Activated CD4-positive, alpha-beta memory T cell treated with anti-CD3 and anti-CD28 coated beads for 36 hours (primary cell): ENCODE measurements around the gene FAM236B. TPM values are rescaled to one million over a fixed set of nuclear protein-coding genes. Genes with fewer than 3 reads are reported as not detected.
"Not testable (repeated sequence)": the region's sequence is repeated elsewhere in the genome, so short reads cannot be mapped to it uniquely, and the experiment has no call there.

Experiments used
- CTCF ChIA-PET: fragments of 350-600 bp; sonication (Branson Sonifier 250); formaldehyde crosslinking; loops from one replicate; lab custom pipeline; 2021; ENCODE audit warnings: antibody characterized with exemption, inconsistent platforms; lab: Charles Lee
- POLR2A ChIA-PET: fragments of 350-600 bp; sonication (Branson Sonifier 250); formaldehyde crosslinking; loops from one replicate; lab custom pipeline; 2021; ENCODE audit warnings: antibody characterized with exemption; lab: Charles Lee
- DNase-seq: peaks from one replicate; pipeline ENCODE4 v3.0.0-alpha.2; 2020
- H3K27ac Mint-ChIP-seq: one replicate; pipeline ENCODE4 v1.8.0; 2021; ENCODE audit warnings: mixed read lengths
- H3K27me3 Mint-ChIP-seq: one replicate; pipeline ENCODE4 v1.8.0; 2021; ENCODE audit warnings: mixed read lengths
- H3K36me3 Mint-ChIP-seq: one replicate; pipeline ENCODE4 v1.8.0; 2021; ENCODE audit warnings: mixed read lengths
- H3K4me1 Mint-ChIP-seq: one replicate; pipeline ENCODE4 v1.8.0; 2021; ENCODE audit warnings: low read depth, mixed read lengths
- H3K4me3 Mint-ChIP-seq: one replicate; pipeline ENCODE4 v1.8.0; 2021; ENCODE audit warnings: mild to moderate bottlenecking, mixed read lengths
- H3K9me3 Mint-ChIP-seq: one replicate; pipeline ENCODE4 v1.8.0; 2021; ENCODE audit warnings: mixed read lengths
- intact Hi-C: fragments of 100-400 bp; cut with micrococcal nuclease; formaldehyde crosslinking; loops from one replicate; pipeline ENCODE4 v1.15.1; 2023
- total RNA-seq, 2 experiments: library from RNA; stranded (reverse); gene quantifications; one replicate each; pipeline ENCODE4 v1.2.3, GENCODE V29; 2021

FAM236B gene
- total RNA-seq, 2 experiments from 2014 or later, result not detected

- POLR2A ChIA-PET, result no interaction called here
- H3K4me3 Mint-ChIP-seq, result no peak overlapping the region
- H3K36me3 Mint-ChIP-seq, result no peaks in the 10 kb centered on the region
- CTCF ChIA-PET, result no interaction called here
- H3K27ac Mint-ChIP-seq, result no peak overlapping the region
- intact Hi-C loops, result no loop called here
- no peak for DNase-seq
- no peaks in the 10 kb centered on the region for H3K9me3 Mint-ChIP-seq
- no peaks in the 10 kb centered on the region for H3K4me1 Mint-ChIP-seq
- peaks cover 27% of the 10 kb centered on the region for H3K27me3 Mint-ChIP-seq
These were observed 46.9 kb downstream of the FAM236B start for GRCh38 chrX:72735561-72735960.

DNA sequence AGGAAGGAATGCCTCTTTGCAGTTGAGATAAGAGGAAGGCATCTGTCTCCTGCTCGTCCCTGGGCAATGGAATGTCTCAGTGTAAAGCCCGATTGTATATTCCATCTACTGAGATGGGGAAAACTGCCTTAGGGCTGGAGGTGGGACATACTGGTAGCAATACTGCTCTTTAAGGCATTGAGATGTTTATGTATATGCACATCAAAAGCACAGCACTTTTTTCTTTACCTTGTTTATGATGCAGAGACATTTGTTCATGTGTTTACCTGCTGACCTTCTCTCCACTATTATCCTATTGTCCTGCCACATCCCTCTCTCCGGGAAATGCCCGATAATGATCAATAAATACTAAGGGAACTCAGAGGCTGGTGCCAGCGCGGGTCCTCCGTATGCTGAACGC lies 48.8 kb downstream of the FAM236B start:
- CTCF ChIA-PET, DNase-seq, H3K36me3 Mint-ChIP-seq, H3K9me3 Mint-ChIP-seq, POLR2A ChIA-PET, intact Hi-C loops, H3K4me3 Mint-ChIP-seq, H3K4me1 Mint-ChIP-seq, H3K27ac Mint-ChIP-seq: not testable (repeated sequence)
- peaks cover 27% of the 10 kb centered on the region for H3K27me3 Mint-ChIP-seq

Other genes with a start within 250 kb of the FAM236B start
- gene HDAC8, start 209.8 kb downstream of the FAM236B start, total RNA-seq, result 10 to 100 TPM; 17.9 to 19.7 TPM
- 1 to 10 TPM; 3.5 to 3.8 TPM for gene PHKA1, start 68.4 kb downstream of the FAM236B start, total RNA-seq
- gene DMRTC1B, start 5.8 kb downstream of the FAM236B start, total RNA-seq, result not detected
- gene FAM236D, start 25.6 kb upstream of the FAM236B start, total RNA-seq, result not detected
- not detected for gene FAM236C, start 130.0 kb upstream of the FAM236B start, total RNA-seq
- gene FAM236A, start 155.5 kb upstream of the FAM236B start, total RNA-seq, result not detected
- not detected for gene DMRTC1, start 161.2 kb upstream of the FAM236B start, total RNA-seq
- not detected for gene PABPC1L2B, start 220.3 kb upstream of the FAM236B start, total RNA-seq